Measurements from ENCODE around the gene COL6A2. TPM values are rescaled to one million over a fixed set of nuclear protein-coding genes. Genes with fewer than 3 reads are reported as not detected.
"Not testable (repeated sequence)": the region's sequence is repeated elsewhere in the genome, so short reads cannot be mapped to it uniquely, and the experiment has no call there.

COL6A2 gene
- total RNA-seq, 1 donor from 2014 or later = 888 TPM

GRCh38 chr21:46126309-46127238 is 28.7 kb downstream of the COL6A2 start:
- no peak for DNase-seq

DNA sequence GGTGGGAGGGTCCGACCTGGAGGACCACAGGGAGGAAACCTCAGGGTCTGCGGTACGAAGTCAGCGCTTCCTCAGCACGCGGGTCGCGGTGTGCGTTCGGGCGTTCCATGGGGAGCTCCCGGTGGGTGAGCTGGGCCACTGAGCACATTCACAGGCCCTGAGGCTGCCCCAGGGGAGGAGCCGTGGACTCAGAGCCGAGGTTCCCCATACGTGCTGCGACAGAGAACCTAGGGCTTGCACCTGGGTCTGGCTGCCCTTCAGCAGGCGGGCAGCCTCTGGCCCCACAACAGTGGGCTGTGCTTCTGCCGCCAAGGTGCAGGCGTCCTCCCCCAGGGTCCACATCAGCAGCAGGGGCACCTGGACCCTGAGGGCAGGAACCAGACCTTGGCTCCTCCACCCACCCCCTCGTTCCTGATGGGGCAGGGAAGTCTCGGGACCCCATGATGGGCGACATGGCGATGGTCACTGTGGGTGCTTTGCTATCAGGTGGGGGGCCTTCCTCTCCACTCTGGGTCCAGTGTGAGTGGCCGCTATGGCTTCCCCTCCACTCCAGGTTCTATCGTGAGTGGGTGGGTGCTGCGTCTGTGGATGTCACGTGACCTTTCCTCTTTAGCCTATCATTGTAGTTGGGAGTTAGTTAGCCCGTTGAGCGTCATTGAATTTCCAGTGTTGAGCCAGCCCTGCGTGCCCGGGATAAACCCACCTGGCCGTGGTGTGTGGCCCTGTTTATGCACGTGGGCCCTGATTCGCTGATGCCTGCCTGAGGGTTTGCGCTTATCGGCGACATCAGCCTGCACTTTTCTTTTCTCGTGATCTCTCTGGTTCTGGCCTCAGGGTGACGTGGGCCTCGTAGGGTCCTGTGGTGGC is 29.6 kb downstream of the COL6A2 start:
- DNase-seq = no peak

GRCh38 chr21:46128106-46128932 is 30.4 kb downstream of the COL6A2 start:
- DNase-seq = no peak

DNA sequence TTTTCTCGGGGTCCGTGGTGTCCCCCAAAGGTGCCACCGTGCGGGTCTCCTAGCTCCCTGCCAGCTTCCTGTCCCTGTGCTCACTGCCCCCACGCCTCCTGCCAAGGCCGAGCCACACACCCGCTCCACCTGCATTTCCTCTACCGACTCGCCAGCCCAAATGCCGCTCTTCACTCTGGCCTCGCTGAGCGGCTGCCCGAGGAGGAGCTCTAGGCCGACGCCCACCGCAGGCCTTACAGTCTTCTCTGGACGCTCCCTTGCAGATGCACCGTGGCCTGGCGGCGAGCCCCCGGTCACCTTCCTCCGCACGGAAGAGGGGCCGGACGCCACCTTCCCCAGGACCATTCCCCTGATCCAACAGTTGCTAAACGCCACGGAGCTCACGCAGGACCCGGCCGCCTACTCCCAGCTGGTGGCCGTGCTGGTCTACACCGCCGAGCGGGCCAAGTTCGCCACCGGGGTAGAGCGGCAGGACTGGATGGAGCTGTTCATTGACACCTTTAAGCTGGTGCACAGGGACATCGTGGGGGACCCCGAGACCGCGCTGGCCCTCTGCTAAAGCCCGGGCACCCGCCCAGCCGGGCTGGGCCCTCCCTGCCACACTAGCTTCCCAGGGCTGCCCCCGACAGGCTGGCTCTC is 31.1 kb downstream of the COL6A2 start:
- DNase-seq = no peak

GRCh38 chr21:46129846-46130651 is 32.1 kb downstream of the COL6A2 start:
- DNase-seq = no peak

DNA sequence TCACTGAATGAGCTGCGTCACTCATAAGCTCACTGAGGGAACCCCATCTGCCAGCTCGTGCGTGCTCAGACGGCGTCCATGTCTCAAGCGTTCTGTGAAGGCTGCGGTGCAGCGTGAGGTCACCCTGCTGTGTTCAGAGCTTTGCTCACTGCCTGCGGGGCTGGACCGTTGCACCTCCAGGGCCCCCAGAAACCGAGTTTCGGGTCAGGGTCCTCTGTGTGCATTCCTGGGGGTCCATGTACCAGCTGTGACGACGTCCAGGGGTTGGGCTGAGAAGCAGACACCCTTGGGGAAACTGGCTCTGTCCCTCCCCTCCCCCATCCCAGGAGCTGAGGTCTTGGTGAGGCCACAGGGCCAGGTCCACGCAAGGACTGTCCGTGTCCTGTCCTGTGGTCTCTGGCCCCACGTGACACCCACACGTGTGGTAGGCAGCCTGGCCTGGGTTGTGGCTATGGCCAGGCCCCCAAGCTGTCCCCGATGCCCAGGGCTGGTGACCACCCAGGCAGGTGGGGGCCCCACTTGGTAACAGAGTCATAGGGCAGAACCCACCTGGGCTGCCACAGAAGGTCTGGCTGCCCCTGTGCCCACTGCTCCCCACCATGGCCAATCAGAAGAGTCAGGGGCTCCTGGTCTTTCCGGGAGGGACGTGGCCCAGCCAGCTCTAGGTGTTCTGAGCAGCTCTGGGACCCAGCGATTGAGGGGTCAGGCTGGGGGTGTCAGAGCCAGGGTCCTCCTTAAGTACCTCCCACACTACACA is 33.1 kb downstream of the COL6A2 start:
- no peak for DNase-seq

DNA sequence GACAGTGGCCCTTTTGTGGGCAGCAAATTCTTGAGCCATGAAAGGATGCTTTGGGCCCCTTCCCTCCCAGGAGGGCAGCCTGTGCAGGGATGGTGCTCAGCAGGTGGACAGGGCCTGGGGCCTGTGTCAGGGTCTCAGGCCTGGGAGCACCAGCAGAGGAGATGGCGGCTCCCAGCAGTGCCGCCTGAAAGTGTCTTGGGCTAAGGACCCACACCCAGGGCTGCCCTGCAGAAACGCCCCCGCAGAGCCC is 33.6 kb downstream of the COL6A2 start:
- no peak for DNase-seq

GRCh38 chr21:46131838-46132651 is 34.1 kb downstream of the COL6A2 start:
- DNase-seq = no peak

DNA sequence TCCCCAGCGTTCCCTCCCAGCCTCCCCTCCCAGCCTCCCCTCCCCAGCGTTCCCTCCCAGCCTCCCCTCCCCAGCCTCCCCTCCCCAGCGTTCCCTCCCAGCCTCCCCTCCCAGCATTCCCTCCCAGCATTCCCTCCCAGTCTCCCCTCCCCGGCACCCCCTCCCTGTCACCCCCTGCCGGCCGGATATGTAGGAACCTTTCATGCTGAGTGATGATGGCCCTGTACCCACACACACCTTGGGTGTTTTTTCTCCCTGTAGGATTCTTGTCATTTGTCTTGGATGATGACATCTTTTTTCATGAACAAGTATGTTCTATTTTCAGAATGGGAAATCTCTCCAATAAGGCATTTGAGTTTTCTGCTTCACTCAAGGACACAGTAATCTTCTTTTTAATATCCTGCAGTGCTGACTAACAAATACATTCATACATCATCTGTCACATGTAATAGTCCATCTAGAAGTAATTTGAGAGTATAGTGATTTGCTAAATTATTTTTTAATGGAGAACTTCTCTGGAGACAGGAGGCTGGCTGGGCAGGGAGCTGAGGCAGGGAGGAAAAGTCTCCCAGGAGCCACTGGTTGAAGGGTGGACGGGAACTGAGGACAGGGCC is 38.0 kb downstream of the COL6A2 start:
- DNase-seq = no peak

DNA sequence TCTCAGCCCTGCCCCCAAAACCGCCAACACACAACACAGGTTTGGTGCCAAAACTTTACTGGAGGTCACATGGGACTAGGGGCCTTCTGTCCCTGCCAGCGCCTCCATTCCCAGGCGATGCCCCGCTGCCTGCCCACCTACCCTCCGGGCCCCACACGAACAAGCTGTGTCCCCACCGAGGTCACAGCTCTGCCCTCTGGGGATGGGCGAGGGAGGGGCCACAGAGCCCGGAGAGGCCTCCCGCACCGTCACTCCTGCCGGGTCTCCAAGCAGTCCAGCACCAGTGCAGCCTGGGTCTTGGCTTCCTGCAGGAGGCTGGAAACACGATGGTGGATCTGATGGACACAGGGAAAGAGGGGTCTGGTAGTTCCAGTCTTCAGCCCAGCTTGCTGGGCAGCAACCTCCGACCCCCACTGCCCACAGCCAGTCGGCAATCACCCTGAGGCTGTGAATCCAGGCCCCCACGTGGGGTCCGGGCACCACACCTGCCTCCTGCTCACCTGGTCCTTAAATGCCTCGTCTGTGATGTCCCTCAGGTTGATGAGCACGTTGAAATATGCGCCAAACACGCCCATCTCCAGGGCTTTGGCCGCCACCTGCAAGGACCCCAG is 38.9 kb downstream of the COL6A2 start:
- DNase-seq = no peak

DNA sequence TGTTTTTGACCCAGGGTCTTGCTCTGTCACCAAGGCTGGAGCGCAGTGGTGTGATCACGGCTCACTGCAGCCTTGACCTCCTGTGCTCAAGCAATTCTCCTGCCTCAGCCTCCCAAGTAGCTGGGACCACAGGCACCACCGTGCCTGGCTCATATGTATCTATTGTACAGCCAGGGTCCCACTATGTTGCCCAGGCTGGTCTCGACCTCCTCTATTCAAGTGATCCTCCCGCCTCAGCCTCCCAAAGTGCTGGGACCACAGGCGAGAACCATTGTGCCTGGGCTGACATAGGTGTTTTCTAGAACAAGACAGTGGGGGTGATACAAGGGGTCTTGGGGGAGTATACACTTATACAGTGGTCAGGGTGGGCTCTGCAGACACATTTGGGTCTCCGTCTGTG is 40.0 kb downstream of the COL6A2 start:
- DNase-seq = no peak

DNA sequence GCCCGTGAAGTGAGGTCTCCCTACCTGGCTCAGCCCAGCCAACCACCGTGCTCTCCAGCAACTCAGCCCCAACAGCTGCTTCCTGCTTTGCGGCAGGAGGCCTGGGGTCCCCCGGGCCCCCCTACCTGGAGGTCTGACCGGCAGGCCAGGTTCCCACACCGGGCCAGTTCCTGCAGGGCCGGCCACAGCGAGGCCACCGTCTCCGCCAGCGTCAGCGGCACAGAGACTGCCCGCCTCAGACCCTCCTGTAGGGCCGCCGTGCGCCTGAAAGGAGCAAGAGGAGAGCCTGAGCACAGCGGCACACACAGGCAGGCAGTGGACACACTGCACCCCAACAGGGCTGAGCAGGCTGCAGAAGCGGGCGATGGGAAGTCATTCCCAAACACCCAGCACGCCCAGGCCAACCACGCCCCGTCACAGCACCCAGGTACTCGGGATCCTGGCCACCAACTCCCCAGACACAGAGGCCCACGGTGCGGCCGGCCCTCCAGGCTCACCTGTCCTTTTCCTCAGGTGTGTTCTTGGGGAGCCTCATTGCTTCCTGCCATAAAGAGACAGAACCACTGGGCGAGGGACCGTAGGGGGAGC is 40.6 kb downstream of the COL6A2 start:
- no peak for DNase-seq

- DNase-seq = no peak
These were observed 41.8 kb downstream of the COL6A2 start for GRCh38 chr21:46139686-46140085.

DNA sequence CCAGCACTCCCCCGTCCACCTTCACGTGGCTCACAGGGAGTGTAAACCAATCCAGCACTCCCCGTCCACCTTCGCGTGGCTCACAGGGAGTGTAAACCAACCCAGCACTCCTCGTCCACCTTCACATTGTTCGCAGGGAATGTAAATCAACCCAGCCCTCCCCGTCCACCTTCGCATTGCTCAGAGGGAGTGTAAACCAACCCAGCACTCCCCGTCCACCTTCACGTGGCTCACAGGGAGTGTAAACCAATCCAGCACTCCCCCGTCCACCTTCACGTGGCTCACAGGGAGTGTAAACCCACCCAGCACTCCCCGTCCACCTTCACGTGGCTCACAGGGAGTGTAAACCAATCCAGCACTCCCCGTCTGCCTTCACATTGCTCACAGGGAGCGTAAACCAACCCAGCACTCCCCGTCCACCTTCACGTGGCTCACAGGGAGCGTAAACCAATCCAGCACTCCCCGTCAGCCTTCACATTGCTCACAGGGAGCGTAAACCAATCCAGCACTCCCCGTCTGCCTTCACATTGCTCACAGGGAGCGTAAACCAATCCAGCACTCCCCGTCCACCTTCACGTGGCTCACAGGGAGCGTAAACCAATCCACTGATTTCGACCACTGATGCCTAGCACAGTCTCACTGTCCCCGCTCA is 42.6 kb downstream of the COL6A2 start:
- not testable (repeated sequence) for DNase-seq

GRCh38 chr21:46141767-46142581 is 44.1 kb downstream of the COL6A2 start:
- no peak for DNase-seq

GRCh38 chr21:46142582-46143473 is 44.9 kb downstream of the COL6A2 start:
- DNase-seq = no peak
